GM19463 (cell line): ENCODE results near the gene ULK4.
"Not testable (repeated sequence)": the region's sequence is repeated elsewhere in the genome, so short reads cannot be mapped to it uniquely, and the experiment has no call there.

ENCODE experiments used
- ATAC-seq: cut with Tn5 transposase; IDR thresholded peaks from one replicate; pipeline ENCODE4 v1.9.1; 2021; ENCODE audit warnings: mild to moderate bottlenecking, moderate library complexity; ENCODE audit not compliant: unreplicated experiment

Gene ULK4

DNA sequence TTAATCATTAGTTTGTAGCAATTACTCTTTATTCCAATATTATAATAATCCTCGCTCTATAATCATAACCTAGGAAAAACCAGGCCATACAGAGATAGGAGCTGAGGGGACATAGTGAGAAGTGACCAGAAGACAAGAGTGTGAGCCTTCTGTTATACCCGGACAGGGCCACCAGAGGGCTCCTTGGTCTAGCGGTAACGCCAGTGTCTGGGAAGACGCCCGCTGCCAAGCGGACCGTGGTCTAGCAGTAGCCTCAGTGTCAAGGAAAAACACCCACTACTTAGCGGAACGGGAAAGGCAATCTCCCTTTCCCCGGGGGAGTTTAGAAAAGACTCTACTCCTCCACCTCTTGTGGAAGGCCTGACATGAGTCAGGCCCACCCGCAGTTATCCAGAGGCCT is 266.1 kb downstream of the ULK4 start:
- ATAC-seq, result not testable (repeated sequence)

DNA sequence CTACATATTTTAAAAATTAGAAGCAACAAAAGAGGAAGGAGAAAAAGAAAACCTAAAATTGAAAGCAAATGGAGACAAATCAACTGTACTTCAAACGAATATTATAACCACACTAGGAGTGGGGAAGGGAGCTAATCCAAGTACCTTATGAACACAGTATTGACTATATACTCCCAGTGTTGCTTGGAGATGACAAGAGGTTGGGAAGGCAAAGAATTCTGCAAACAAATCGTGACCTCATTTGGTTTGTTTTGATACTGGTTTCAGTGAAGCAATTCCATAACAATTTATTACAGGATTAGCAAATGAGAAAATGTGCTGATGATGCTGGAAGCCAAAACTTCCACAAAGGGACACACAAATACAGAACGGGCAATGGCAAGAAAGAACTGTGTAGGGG is 268.1 kb downstream of the ULK4 start:
- ATAC-seq, result no peak

DNA sequence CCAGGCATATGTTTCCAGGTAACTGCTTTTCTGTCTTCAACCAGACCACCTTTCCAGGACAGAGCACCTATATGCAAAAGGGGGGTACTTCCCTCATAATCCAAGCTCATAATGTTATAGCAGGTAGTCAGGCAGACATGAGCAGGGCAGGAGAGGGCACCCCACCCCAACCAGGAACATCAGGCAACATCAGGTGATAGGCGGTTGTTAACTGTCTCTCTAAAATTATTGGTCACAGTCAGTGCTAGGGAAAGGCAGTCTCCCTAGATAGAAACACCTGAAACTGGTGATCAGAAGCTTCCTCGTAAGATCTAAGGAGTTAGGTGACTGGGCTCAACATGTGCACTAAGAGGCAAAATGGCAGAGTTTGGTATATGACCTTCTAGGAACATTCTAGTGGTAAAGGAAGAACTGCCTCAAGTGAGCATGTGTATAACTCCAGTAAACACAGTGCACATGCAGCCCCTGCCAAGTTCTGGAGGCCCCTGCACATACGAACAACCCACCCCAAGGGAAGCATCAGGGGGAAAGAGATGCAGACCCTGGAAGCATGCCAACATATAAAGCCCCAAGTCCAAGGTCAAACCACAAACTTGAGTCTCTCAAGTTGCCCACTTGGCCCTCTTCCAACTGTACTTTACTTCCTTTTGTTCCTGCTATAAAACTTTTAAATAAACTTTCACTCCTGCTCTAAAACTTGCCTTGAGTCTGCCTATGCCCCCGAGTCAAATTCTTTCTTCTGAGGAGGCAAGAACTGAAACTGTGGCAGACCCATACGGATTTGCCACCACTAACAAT is 270.9 kb downstream of the ULK4 start:
- ATAC-seq, result no peak

DNA sequence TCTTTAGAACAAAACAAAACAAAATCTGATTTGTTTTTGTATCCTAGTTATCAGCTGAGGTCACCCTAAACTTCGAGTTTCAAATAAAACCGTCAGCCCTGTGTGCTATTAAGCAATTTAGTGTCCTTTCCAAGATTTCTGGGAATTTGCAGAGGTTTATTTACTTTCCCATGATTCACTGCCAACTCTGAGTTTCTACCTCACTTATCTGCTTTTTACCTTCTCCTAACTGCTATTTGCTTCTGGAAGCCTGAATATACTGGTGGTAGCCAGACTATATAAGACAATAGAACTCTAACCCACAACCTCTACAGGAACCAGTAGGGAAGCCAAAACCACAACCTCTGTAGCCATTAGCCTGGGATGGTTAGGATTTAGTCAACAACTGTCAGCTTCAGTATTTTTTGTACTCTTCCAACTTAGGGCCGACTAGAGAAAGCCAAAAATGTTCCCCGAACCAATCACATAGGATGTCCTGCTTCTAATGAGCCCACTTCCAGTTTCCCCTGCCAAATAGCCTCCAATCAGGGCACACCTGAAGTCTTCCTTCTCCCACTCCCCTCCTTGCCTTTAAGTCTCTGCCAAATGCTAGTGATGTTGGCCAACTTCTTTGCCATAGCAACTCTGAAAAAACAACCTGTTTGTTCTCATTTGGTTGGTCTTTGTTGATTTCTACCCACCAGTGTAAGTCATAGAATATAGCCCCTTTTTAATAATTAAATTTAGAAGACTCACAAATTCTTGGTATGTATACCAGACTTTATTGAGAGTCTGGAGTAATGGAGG is 273.1 kb downstream of the ULK4 start:
- ATAC-seq, result no peak

DNA sequence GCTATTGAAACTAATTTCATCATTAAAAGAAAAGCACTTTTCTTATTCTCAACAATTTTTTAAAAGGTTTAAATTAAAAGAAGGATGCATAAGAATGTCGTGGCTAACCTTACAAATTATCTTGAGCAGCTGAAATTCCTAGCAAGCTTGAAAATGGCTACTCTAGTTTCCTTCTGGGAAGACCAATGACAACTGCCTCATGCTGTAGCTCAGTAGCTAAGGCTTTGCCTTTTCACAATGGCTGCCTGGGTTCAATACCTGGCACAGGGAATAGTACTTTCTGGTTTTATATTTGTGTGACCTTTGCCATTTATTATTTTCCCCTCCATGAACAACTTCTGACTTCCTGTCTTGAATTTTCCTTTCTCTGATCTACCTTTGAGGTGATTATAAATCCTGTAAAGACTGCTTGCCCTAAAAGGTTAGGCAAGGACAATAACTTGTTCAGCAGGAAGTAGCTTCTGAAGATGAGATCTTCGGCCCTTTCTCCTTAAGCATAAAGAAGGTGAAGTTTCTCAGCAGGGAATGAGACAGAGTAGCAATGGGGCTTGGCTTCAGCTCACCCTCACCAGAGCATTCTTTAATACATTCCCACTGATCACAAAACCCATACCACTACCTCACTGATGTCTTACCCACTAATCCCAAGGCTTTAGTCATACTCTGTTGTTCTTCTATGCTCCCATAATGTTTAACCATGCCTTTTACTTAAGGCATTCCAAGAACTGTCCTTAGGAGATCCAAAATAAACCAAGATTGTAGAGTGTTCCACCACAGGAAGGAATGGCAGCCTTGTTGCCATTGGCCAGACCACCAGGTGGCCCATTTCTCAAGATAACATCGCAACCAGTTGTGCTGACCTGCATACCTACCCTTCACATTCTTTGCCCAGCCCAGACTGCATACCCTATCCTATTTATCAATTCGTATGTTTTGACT is 276.8 kb downstream of the ULK4 start:
- no peak for ATAC-seq

DNA sequence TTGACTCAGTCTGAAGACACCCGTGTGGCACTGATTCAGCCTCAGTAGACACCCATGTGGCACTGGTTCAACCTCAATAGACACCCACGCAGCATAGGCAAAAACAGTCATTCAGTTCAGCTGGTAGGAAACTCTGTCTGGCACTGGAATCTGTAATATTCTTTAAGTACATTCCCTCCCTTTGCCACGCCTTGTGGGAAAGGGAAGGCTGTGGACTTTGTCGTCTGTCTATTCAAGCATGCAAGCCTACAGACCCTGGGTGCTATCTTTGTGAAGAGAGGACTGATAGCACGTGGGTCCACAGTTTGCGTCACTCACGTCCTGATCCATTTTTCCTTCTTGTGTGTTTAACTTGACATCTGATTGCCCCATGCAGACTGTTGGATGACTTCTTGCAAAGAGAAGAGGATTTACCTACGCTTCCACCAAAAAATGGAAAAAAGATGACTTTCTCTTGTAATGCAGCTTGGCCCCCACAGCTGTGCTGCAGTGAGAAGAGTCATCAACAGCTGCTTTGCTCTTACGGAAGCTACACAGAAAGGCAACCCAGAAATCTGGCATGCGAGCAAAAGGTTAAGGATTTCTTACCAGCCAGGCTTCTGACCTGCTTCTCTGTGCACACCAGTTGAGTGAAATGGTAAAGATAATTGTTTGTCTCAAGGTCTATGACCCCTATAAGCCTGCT is 278.1 kb downstream of the ULK4 start:
- ATAC-seq, result no peak

DNA sequence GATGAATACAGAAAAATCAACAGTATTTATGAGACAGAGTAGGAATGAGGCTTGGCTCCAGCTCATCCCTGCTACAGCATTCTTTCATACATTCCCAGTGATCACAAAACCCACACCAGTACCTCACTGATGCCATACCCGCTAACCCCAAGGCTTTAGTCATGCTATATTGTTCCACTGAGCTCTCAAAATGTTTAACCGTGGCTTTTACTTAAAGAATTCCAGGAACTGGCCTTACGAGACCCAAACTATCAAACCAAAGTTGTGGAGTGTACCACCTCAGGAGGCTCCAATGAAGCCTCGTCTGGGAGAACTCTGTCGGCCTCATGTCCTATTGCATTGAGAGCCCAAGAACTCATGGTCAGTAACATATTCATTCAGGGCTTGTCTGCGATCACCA is 278.9 kb downstream of the ULK4 start:
- no peak for ATAC-seq

DNA sequence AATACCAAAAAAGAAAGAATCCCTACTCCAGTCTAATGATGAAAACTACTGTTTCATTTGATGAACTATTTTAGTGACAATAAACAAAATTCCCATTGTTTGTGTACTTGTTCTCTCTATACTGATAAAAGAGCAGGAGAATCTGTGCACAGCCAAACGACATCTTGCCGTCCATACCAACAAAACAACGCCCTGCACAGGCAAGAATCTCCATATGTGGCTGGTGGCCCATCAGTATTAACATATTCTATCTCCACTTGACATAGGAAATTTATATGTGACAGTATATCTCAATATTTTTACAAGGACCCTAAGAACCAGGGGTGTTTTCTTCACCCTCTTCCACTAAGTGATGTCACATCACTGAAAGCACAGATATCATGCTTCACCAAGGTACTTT is 279.5 kb downstream of the ULK4 start:
- no peak for ATAC-seq

DNA sequence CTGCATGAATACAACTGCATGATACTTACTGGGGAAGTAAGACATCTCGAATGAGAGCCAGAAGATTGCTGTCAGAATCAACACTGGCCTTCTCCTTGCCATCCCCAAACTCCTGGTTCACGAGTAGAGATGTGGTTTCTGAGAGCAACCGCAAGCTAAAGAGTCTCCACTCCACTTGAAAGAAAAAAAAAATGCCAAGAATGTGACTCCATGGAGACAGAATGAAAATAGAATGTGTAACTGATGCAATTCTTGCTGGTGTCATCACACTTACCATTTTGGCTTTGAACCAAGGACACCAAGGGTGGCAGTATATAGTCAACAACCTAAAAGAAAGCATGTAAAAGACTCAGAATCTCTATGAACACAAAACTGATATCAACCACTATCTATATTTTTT is 280.4 kb downstream of the ULK4 start:
- no peak for ATAC-seq

DNA sequence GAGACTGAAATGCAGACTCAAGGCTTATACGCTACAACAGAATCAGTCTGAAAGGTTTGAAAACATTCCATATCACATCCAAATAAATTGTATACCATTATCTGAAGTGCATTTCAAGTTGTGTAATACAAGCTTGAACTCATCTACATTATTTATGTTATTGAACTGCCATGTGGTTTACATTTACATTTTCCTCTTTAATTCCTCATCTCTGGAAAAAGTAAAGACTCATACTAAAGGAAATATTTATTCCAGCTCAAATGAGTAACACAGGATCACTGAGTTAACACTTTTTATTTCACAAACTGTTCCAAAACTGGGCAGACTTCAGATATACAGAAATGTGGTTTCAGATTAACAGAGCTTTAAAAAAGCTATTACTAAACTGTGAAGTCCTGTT is 282.5 kb downstream of the ULK4 start:
- ATAC-seq, result no peak

DNA sequence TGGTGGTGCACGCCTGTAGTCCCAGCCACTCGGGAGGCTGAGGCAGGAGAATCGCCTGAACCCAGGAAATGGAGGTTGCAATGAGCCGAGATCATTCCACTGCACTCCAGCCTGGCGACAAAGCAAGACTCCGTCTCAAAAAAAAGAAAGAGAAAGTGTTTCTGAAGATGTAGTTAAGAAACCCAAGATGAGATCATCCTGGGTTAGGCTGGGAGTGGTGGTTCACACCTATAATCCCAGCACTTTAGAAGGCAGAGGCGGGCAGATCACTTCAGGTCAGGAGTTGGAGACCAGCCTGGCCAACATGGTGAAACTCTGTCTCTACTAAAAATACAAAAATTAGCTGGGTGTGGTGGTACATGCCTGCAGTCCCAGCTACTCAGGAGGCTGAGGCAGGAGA is 286.8 kb downstream of the ULK4 start:
- not testable (repeated sequence) for ATAC-seq

DNA sequence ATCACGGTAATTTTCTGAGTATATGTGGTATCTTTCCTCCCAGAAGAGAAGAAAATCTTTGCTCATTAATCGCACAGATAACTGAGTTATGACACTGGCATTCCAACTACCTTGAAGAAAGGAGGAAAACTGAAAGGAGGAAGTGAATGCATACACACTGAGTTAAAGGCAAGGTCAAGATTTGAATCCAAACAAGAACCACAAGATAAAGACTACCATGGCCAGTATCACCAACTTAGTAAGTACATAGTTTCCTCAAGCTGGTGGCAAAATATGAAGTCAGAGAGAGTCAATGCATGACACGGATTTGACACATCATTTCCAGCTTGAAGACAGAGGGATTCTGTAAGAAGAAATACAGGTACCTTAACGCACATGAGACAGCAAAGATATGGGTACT is 287.5 kb downstream of the ULK4 start:
- no peak for ATAC-seq

DNA sequence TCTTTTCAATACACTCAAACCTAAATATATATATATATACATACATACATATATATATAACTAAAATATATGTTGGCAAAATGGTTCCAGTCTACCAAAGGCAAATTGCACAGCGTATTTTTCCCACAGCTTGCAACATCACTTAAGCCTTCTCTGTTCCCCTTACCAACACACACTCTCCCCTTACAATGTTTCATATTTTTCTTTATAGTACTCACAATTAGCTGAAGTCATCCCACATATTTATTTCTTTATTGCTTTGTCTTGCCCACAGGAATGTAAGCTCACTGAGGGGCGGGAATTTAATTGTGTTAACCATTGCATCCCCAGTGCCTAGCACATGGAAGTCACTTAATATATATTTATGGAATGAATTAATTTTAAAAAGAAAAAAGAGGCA is 288.3 kb downstream of the ULK4 start:
- no peak for ATAC-seq

DNA sequence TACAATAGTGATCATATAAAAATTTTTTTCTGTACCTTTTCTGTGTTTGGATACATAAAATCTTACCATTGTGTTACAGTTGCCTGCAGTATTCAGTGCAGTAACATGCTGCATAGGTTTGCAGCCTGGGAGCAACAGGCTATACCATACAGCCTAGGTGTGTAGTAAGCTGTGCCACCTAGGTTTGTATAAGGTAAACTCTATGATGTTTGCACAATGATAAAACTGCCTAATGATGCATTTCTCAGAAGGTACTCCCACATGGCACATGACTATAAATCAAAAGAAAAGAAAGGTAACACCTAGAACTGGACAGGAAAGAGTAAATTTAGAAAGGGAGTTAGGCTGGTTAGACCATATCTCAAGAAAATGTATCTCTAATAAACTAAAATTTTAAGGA is 293.5 kb downstream of the ULK4 start:
- ATAC-seq, result no peak

DNA sequence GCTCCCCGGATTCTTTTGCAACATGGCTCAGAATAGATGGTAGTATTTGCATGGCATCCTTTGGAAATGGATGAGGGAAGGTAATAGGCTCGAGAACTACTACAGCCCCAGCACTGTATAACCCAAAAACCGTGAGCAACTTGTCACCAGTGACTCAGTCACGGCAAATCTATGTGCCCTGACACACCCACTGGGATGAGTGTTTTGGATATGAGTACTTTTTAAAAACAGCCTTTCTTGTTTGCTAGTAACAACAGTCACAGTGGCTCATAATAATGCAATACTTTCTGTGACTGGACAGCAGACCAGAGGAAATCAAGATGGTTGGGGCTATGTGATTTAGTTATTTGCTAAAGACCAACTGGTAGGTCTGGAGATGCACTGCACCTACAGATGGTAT is 299.6 kb downstream of the ULK4 start:
- ATAC-seq, result no peak

DNA sequence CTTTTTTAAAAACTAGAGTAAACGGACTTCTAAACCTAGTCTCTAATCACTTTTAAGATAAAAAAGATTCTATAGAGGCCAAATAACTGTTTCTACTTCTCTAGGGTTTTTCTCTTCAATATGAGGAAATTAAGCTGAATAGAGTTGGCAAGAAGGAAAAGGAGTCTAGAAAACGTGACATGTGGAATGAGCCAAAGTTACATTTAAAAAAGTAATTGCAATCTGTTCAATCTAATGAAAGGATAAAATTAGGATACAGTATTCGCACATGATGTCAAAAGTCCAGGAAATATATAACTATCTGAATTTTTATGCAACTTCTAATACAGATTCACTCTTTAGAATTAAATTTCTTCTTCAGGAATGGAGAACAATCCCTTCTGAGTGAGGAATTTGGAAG is 300.1 kb downstream of the ULK4 start:
- no peak for ATAC-seq

DNA sequence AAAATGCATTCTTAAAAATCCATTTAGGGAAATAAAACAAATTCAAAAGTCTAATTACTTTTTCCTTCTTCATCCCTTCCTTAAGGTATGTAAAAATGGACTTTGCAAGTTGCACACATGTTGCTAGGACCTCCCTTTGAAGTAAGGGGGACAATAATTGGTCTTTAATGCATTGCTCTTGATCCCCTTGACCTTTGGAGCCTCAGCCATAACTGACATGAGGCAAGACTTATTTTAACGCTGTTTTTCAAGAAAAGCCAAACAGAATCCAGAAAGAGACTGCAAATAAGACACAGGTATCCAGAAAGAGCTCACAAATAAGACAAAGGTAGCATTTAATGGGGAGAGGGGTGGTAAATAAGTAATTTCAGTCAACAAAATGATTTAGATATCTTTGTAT is 301.4 kb downstream of the ULK4 start:
- no peak for ATAC-seq

DNA sequence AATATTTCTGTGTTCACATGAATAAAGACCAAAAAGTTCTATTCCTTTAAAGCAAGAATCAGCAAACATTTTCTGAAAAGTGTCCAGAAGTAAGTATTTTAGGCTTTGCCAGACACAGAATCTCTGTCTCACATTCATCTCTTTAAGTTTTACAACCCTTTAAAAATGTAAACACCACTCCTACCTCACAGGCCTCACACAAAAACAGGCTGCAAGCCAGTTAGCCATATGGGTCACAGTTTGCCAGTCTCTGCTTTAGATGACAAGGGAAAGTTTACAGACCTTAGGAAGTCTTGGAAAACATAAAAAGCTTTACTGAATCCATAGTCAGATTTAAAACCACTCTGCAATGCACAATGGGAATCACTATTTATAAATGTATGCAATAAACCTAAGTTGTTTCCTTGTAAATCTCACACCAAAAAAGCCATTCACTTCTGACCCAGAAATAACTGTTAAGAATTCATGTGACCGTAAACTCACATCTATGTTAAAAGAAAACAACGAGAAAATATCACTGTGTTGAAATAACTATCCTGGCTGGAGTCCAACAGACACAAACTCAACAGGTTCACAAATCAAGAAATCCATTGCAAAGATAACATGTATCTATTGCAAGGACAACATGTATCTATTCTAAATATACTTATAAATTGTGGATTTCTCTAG is 308.2 kb downstream of the ULK4 start:
- ATAC-seq, result no peak

DNA sequence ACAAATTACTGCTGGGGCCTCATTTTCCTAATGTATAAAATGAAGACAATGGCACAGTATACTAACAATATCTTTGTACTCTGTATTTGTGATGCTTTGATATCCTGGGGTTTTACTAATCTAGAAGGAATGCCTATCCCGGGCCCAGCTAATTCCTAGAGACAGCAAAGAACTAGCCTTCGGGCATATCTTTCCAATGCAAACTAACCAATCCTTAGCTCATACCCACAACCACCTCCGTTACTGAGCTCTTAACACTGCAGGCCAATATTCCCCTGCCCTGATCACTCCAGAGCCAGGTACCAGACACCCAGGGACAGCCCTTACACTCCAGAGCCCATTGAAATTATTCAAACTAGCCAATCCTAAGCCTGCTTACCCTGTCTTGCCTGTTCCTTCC is 309.0 kb downstream of the ULK4 start:
- no peak for ATAC-seq

DNA sequence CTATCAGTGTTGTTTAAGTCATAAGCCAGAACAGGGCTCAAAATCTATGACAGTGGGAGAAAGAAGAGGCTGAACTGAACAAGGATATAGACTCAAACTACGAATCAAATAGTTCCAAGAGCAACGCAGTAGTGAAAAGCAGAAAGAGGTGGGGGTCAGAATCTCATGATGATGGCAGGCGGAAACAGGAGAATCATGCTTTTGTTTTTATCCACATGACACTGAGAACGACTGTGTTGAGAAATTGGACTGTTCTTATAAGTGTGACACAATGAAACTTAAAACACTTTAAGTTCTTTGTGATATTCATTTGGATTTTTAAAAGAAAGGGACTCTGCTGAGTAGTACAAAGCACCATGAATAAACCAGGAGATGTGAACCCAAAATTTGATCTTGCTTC is 309.4 kb downstream of the ULK4 start:
- no peak for ATAC-seq
